Naive B cell (primary cell): ENCODE measurements around the gene SRGAP3. TPM values are rescaled to one million over a fixed set of nuclear protein-coding genes. Genes with fewer than 3 reads are reported as not detected.

Source experiments
- ATAC-seq, 2 donors: fragments of 150-1000 bp; cut with Tn5 transposase; 2 replicates each; pipeline ENCODE4 v1.10.0; 2021; ENCODE audit warnings: low read depth in 2 of 2, mild to moderate bottlenecking in 2 of 2, moderate library complexity in 2 of 2
- DNase-seq: peaks from one replicate; pipeline ENCODE4 v3.0.0; 2022
- H3K27ac Mint-ChIP-seq, 6 donors: one replicate each; pipeline ENCODE4 v1.8.0; 2020 to 2022; ENCODE audit warnings: mild to moderate bottlenecking in 6 of 6, mixed read lengths in 6 of 6, moderate library complexity in 5 of 6, inconsistent platforms in 2 of 6
- H3K27me3 Mint-ChIP-seq, 3 donors: one replicate each; pipeline ENCODE4 v1.8.0; 2021 to 2022; ENCODE audit warnings: mixed read lengths in 3 of 3, mild to moderate bottlenecking in 1 of 3
- H3K36me3 Mint-ChIP-seq, 2 donors: one replicate each; pipeline ENCODE4 v1.8.0; 2020 to 2022; ENCODE audit warnings: mixed read lengths in 2 of 2, inconsistent platforms in 1 of 2, mild to moderate bottlenecking in 1 of 2
- H3K4me1 Mint-ChIP-seq, 3 donors: one replicate each; pipeline ENCODE4 v1.8.0; 2020 to 2022; ENCODE audit warnings: mixed read lengths in 3 of 3, inconsistent platforms in 1 of 3, mild to moderate bottlenecking in 1 of 3, moderate library complexity in 1 of 3
- H3K4me3 Mint-ChIP-seq, 8 donors: one replicate each; pipeline ENCODE4 v1.8.0; 2020 to 2022; ENCODE audit warnings: mild to moderate bottlenecking in 8 of 8, mixed read lengths in 8 of 8, moderate library complexity in 8 of 8, inconsistent platforms in 2 of 8
- H3K9me3 Mint-ChIP-seq, 7 donors: one replicate each; pipeline ENCODE4 v1.8.0; 2020 to 2022; ENCODE audit warnings: mixed read lengths in 7 of 7, mild to moderate bottlenecking in 5 of 7, inconsistent platforms in 2 of 7, moderate library complexity in 1 of 7
- polyA plus RNA-seq, 6 donors: library from polyadenylated mRNA; unstranded; fragments of 300-500 nt; fragmentation: Illumina TruSeq; gene quantifications; one replicate each; pipeline ENCODE4 v1.2.3, GENCODE V29; 2021; ENCODE audit warnings: low read depth in 6 of 6

SRGAP3 gene
- polyA plus RNA-seq, 6 donors from 2014 or later, result 0.36 to 2.4 (median 0.87) TPM; not detected in 1

DNA sequence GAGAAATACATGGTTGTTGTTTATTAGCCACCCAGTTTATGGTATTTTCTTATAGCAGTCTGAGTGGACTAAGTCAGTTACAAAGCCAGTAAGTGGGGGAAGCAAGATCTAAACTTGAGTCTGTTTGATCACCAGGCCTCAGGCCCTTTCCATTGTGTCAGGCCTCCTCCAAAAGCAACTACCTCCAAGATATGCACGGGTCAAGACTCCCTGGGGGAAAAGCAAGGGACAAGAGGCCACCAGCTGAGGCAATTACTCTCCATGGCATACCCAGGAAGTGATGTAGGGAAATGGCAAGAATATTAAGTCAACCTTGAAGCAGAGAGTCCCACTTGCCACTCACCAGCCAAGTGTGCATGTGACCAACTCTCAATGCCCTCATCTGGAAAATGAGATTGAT, 28.6 kb upstream of the SRGAP3 start:
- peaks cover 4 to 38% (median 15%) of the 10 kb centered on the region in 3 donors for H3K27me3 Mint-ChIP-seq
- peaks cover 0 to 20% of the 10 kb centered on the region in 2 donors for H3K36me3 Mint-ChIP-seq
- no peak overlapping the region for H3K4me3 Mint-ChIP-seq
- ATAC-seq (no peak), DNase-seq (no peak)
- H3K4me1 Mint-ChIP-seq, result no peaks in the 10 kb centered on the region
- no peak overlapping the region for H3K27ac Mint-ChIP-seq
- H3K9me3 Mint-ChIP-seq, result peaks cover 0 to 19% (median 13%) of the 10 kb centered on the region in 7 donors

DNA sequence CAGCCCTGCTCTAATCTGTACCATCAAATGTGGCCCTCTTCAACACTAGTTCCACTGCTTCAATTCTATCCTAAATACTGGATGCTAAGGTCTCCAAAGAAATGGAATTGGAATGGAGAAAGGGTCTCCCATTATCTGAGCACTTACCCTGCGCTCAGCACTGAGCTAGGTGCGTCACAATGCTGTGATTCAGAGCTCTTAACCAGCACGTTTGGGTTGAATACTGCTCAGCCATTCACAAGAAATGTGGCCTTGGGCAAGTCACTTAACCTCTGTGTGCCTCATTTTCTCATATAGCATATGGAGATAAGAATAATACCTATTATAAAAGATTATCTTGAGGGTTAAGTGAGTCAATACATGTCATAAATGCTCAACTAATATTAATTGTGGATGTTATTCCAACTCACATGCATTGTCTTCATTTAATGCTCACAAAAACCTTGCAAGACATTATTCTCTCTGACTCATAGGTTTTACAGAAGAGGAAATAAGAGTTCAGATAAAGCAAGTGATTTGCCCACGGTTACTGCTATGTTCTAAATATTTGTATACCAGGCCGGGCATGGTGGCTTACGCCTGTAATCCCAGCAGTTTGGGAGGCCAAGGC, 27.4 kb upstream of the SRGAP3 start:
- Mint-ChIP-seq H3K4me1 (no peaks in the 10 kb centered on the region), H3K4me3 (no peak overlapping the region), H3K9me3 (peaks cover 0 to 19% (median 13%) of the 10 kb centered on the region in 7 donors), H3K27ac (peak overlapping the region in 1 of 6 donors; percentile 20), H3K36me3 (peaks cover 0 to 20% of the 10 kb centered on the region in 2 donors), H3K27me3 (peaks cover 4 to 38% (median 24%) of the 10 kb centered on the region in 3 donors)
- ATAC-seq (no peak), DNase-seq (no peak)

DNA sequence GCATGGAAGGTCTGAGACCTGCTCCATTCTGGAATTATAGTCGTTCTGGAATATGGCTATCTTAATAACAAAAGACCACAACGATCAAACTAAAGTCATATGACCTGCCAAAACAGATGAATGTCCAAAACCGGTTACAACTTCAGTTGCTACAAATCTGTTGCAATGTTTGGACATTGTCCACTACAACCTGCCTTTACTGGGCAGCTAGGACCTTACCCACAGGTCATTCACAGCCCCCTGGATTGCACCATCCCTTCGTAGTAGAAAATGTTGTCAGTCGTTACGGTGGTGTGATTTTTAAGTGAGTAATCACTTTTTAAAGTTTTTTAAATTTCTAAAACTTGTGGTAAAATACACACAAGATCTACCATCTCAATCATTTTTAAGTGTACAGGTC, 22.5 kb upstream of the SRGAP3 start:
- H3K9me3 Mint-ChIP-seq, result peaks cover 0 to 19% (median 13%) of the 10 kb centered on the region in 7 donors
- DNase-seq (no peak), ATAC-seq (no peak)
- H3K36me3 Mint-ChIP-seq, result peaks cover 0 to 19% of the 10 kb centered on the region in 2 donors
- no peak overlapping the region for H3K27ac Mint-ChIP-seq
- H3K4me3 Mint-ChIP-seq, result no peak overlapping the region
- H3K4me1 Mint-ChIP-seq, result no peaks in the 10 kb centered on the region
- H3K27me3 Mint-ChIP-seq, result peaks cover 4 to 30% (median 21%) of the 10 kb centered on the region in 3 donors

DNA sequence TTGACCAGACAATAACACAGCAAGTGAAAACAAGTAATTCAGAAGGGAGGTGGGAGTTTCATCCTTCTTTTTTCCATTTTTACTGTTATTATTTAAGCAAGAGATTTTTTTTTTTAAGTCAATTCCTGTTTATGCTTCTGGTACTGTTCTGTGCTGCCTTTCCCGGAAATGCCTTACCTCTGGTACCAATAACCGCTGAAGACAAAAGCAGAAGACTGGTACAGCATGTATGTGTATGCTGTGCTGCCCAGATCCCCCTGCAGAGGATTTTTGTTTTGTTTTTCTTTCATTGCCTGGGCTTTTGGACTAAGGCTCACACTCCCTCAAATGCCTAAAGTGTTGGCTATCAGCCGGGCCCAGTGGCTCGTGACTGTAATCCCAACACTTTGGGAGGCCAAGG, 21.3 kb upstream of the SRGAP3 start:
- H3K27ac Mint-ChIP-seq, result peak overlapping the region in 1 of 6 donors; percentile 41
- H3K27me3 Mint-ChIP-seq, result peaks cover 0 to 20% (median 10%) of the 10 kb centered on the region in 3 donors
- no peak for ATAC-seq
- H3K36me3 Mint-ChIP-seq, result peaks cover 0 to 9% of the 10 kb centered on the region in 2 donors
- DNase-seq, result no peak
- peaks cover 0 to 17% (median 11%) of the 10 kb centered on the region in 7 donors for H3K9me3 Mint-ChIP-seq
- no peaks in the 10 kb centered on the region for H3K4me1 Mint-ChIP-seq
- H3K4me3 Mint-ChIP-seq, result no peak overlapping the region

DNA sequence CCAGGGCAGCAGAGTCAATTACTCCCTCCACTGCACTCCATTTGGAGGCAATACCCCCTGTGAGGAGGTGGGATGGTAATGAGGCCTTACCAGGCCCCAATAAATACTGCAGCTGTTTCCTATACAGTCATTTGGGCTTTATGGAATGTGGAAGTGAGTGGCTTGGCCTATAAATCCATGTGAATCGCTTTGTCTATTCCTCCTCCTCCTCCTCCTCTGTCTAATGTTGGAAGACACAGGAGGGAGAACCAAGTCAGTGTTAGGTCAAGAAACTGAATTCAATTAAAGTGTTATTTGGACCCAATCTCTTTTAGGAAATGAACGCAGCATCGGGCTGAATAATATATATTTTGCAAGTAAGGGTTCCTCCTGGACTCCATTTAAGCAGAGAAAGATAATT, 17.3 kb upstream of the SRGAP3 start:
- H3K4me1 Mint-ChIP-seq, result no peaks in the 10 kb centered on the region
- no peak overlapping the region for H3K4me3 Mint-ChIP-seq
- H3K27me3 Mint-ChIP-seq, result peaks cover 0 to 22% (median 7%) of the 10 kb centered on the region in 3 donors
- H3K36me3 Mint-ChIP-seq, result peaks cover 0 to under 1% of the 10 kb centered on the region in 2 donors
- H3K9me3 Mint-ChIP-seq, result peaks cover 0 to 8% (median 4%) of the 10 kb centered on the region in 7 donors
- ATAC-seq, result no peak
- H3K27ac Mint-ChIP-seq, result no peak overlapping the region
- no peak for DNase-seq

DNA sequence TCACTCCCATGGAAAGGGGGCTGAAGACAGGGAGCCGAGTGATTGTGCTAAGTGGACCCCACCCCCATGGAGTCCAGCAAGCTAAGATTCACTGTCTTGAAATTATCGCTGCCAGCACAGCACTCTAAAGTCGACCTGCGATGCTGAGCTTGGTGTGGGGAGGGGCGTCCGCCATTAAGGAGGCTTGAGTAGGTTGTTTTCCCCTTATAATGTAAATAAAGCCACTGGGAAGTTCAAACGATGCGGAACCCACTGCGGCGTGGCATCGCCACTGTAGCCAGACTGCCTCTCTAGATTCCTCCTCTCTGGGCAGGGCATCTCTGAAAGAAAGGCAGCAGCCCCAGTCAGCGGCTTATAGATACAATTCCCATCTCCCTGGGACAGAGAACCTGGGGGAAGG, 10.9 kb upstream of the SRGAP3 start:
- H3K4me1 Mint-ChIP-seq, result no peaks in the 10 kb centered on the region
- H3K4me3 Mint-ChIP-seq, result no peak overlapping the region
- ATAC-seq (no peak), DNase-seq (no peak)
- H3K9me3 Mint-ChIP-seq, result peaks cover 0 to 25% (median 15%) of the 10 kb centered on the region in 7 donors
- H3K27ac Mint-ChIP-seq, result no peak overlapping the region
- H3K27me3 Mint-ChIP-seq, result peaks cover 7 to 48% (median 42%) of the 10 kb centered on the region in 3 donors
- peaks cover 0 to 8% of the 10 kb centered on the region in 2 donors for H3K36me3 Mint-ChIP-seq

DNA sequence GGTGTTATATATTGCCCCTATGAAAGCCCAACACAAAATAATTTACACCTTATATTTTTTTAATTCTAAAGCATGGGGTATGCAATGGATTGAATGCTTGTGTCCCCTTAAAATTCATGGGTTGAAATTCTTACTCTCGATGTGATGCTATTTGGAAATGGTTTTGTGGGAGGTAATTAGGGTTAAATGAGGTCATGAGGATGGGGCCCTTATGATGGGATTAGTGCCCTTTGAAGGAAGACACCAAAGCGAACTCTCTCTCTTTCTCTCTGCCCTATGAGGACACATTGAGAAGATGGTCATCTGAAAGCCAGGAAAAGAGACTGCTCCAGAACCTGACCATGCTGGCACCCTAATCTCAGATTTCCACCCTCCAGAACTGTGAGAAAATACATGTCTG, 7.6 kb upstream of the SRGAP3 start:
- Mint-ChIP-seq H3K36me3 (peaks cover 0 to 8% of the 10 kb centered on the region in 2 donors), H3K27me3 (peaks cover 16 to 75% (median 45%) of the 10 kb centered on the region in 3 donors), H3K9me3 (peaks cover 0 to 25% (median 12%) of the 10 kb centered on the region in 7 donors), H3K4me3 (no peak overlapping the region), H3K27ac (no peak overlapping the region), H3K4me1 (peaks cover 0 to 6% (median 3%) of the 10 kb centered on the region in 3 donors)
- ATAC-seq (no peak), DNase-seq (no peak)

DNA sequence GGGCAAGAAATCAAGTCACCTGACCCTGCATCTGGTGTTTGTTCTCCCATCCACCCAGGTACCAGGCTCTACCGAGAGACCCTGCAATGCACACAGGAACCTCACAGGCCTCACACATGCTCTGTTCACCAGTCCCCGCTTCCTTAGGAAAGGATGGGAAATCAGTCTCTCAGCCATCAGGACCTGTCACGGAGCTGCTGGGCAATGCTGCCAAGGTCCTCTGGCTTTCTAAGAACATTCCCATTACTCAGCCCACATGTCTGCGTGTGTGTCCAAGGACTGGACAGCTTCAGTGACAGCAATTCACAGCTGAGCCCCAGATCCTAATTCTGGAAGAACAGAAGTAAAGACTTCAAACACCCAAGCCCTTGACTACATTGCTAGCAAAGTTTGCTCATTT, 6.5 kb upstream of the SRGAP3 start:
- Mint-ChIP-seq H3K27me3 (peaks cover 16 to 69% (median 39%) of the 10 kb centered on the region in 3 donors), H3K4me1 (peaks cover 0 to 6% (median 3%) of the 10 kb centered on the region in 3 donors), H3K9me3 (peaks cover 0 to 25% (median 11%) of the 10 kb centered on the region in 7 donors), H3K4me3 (no peak overlapping the region), H3K27ac (no peak overlapping the region), H3K36me3 (no peaks in the 10 kb centered on the region)
- no peak for ATAC-seq
- no peak for DNase-seq

DNA sequence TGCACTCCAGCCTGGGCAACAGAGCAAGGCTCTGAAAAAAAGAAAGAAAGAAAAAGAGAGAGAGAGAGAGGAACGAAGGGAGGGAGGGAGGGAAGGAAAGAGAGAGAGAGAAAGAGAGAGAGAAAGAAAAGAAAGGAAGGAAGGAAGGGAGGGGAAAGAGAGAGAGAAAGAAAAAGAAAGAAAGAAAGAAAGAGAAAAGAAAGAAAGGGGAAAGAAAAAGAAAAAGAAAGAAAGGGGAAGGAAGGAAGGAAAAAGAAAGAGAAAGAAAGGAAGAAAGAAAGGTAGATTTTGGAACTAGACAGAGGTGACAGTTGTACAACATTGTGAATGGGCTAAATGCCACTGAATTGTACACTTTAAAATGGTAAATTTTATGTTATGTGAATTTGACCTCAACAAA, 5.3 kb upstream of the SRGAP3 start:
- Mint-ChIP-seq H3K4me3 (peak overlapping the region in 1 of 8 donors; percentile 71), H3K4me1 (peaks cover 2 to 9% (median 9%) of the 10 kb centered on the region in 3 donors), H3K27me3 (peaks cover 16 to 60% (median 31%) of the 10 kb centered on the region in 3 donors), H3K9me3 (peaks cover 0 to 25% (median 9%) of the 10 kb centered on the region in 7 donors), H3K27ac (no peak overlapping the region), H3K36me3 (no peaks in the 10 kb centered on the region)
- ATAC-seq (no peak), DNase-seq (no peak)

DNA sequence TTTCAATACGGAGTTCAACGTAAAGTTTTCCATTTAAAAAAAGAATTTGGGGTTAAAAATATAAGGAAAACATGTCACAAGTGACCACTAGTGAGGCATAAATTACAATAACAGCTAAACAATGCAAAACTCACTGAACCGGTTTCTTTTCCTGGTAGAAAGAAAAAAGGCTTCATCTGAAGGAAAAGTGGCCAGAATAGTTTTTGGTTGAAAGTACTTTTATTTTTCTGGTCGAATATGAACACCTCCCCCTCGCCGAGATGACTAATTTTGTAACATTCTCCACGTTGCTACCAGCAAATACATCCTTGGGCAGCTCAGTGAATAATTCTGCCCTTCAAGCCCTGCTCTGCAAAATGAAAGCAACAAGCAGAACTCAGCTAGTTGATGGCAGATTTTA, 3.9 kb upstream of the SRGAP3 start:
- H3K9me3 Mint-ChIP-seq, result peaks cover 0 to 16% (median 7%) of the 10 kb centered on the region in 7 donors
- H3K27ac Mint-ChIP-seq, result peak overlapping the region in 1 of 6 donors; percentile 3
- no peak overlapping the region for H3K4me3 Mint-ChIP-seq
- H3K4me1 Mint-ChIP-seq, result peaks cover 17 to 23% (median 23%) of the 10 kb centered on the region in 3 donors
- DNase-seq (no peak), ATAC-seq (no peak)
- H3K27me3 Mint-ChIP-seq, result peaks cover 14 to 49% (median 25%) of the 10 kb centered on the region in 3 donors
- no peaks in the 10 kb centered on the region for H3K36me3 Mint-ChIP-seq

DNA sequence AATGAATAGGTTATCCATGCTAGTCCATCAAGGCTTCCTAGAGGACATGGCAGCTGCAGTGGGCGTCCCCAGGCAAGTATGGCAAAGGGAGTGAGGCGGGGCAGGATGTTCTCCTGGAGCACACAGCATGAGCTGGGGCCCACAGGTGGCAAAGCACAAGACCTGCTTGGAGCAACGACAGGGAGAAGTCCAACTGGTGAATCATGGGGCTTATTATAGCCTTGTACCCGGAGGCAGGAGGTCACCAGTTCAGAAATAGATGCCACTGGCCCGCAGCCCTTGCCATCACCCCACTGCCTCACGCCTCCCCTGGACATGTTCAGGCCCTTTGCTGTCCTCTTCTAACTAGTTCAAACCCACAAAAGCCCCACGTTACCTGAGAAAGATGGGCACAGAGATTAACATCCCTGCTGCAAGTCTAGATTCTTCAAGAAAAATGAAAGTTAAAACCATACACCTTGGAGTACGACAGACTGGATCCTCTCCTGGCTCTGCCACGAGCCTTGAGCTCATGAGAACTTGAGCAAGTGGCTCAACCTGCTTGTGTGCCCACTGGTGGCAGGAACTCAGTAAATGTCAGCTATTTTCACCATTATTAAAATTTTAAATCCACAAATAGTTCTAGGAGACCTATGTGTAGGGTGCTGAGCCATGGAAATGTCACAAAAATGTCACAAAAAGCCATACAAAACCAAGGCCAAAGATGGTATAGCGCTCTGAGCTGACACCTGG, 1.8 kb upstream of the SRGAP3 start:
- no peak for ATAC-seq
- Mint-ChIP-seq H3K4me1 (peaks cover 17 to 28% (median 27%) of the 10 kb centered on the region in 3 donors), H3K9me3 (peaks cover 0 to 3% (median 0%) of the 10 kb centered on the region in 7 donors), H3K27ac (no peak overlapping the region), H3K36me3 (no peaks in the 10 kb centered on the region), H3K27me3 (peaks cover 8 to 38% (median 20%) of the 10 kb centered on the region in 3 donors), H3K4me3 (peak overlapping the region in 1 of 8 donors; percentile 22)
- DNase-seq, result no peak

DNA sequence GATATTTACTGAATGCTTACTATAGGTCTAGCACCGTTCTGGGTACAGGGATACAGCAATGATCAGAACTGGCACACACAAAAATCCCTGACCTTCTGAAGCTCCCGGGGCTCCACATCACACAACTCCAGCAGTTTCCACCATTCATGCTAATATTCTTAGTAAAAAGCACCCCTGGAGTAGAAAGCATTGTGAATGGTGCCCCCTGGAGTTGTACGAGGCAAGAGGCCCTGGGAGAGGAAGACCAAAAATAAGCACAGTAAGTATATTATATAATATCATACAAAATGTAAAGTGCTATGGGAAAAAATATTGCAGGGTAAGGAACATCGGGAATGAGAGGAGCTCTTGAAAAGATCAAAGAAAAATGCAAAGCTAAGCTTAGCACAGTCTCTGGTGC, 790 bp upstream of the SRGAP3 start:
- peak overlapping the region in 2 of 8 donors; percentile 95 for H3K4me3 Mint-ChIP-seq
- DNase-seq, result no peak
- peaks cover 8 to 34% (median 20%) of the 10 kb centered on the region in 3 donors for H3K27me3 Mint-ChIP-seq
- H3K36me3 Mint-ChIP-seq, result no peaks in the 10 kb centered on the region
- ATAC-seq, result no peak
- H3K27ac Mint-ChIP-seq, result no peak overlapping the region
- H3K9me3 Mint-ChIP-seq, result peaks cover 0 to 3% (median 0%) of the 10 kb centered on the region in 7 donors
- H3K4me1 Mint-ChIP-seq, result peaks cover 17 to 28% (median 27%) of the 10 kb centered on the region in 3 donors

DNA sequence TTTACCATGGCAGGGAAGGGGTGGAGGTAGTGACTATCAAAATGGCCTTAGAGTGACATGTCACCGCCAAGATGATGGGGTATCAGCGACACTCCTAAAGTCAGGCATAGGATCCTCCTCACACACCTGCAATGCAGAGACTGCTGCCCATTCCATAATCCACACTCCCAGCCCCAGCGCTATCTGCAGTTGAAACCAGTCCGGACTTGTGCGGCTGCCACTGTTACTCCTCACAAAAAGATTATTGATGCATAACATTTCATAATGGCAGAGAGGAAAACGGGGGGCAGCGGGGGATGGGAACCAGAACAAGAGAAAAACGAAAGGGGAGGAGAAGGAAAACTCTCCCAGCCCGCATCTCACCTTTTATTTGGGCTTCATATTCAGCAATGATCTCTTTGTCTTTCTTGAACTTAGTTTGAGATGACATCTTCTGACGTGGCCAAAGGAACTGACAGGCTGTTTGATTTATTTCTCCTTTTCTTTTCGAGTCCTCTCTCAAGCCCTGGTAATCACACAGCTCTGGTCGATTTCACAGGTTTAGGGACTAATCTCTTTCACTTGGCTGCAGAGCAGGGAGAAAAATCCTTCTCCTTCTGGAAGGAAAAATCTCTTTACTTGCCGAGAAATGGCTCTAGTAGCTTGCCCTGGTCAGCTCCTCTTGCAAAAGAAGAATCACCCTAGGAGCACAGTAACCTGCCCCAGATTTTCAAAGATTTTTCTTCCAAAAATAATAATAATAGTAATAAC, 749 bp downstream of the SRGAP3 start:
- Mint-ChIP-seq H3K36me3 (no peaks in the 10 kb centered on the region), H3K4me1 (peaks cover 17 to 25% (median 22%) of the 10 kb centered on the region in 3 donors), H3K4me3 (peak overlapping the region; percentile 85 to 95 (median 92)), H3K9me3 (no peaks in the 10 kb centered on the region), H3K27ac (peak overlapping the region in 4 of 6 donors; percentile 36 to 80 (median 57)), H3K27me3 (peaks cover 10 to 19% (median 11%) of the 10 kb centered on the region in 3 donors)
- no peak for ATAC-seq
- no peak for DNase-seq
